OCI-LY1 (cell line): Measurements from ENCODE around the gene C1orf94.
"Not testable (repeated sequence)": the region's sequence is repeated elsewhere in the genome, so short reads cannot be mapped to it uniquely, and the experiment has no call there.

Experiments
- H2AFZ ChIP-seq: fragments of 200-600 bp; sonication (generic), shearing (Covaris generic); 2 replicates; pipeline ENCODE4 v1.6.0; 2014; ENCODE audit warnings: antibody characterized with exemption, mild to moderate bottlenecking, low read length
- H3F3A ChIP-seq: fragments of 200-600 bp; sonication (generic), shearing (Covaris generic); 2 replicates; pipeline ENCODE4 v1.6.0; 2014; ENCODE audit warnings: mild to moderate bottlenecking, antibody characterized with exemption, low read length, moderate library complexity; ENCODE audit not compliant: insufficient read depth
- H3K27ac ChIP-seq: fragments of 200-600 bp; sonication (generic); 2 replicates; pipeline ENCODE4 v1.5.1; 2014; ENCODE audit warnings: low read length, mixed run types, mild to moderate bottlenecking, low read depth; ENCODE audit not compliant: poor library complexity, severe bottlenecking
- H3K27me3 ChIP-seq: fragments of 200-600 bp; sonication (generic); 2 replicates; pipeline ENCODE4 v1.6.0; 2014; ENCODE audit warnings: antibody characterized with exemption, mild to moderate bottlenecking, low read length, moderate library complexity; ENCODE audit not compliant: insufficient read depth
- H3K36me3 ChIP-seq: fragments of 200-600 bp; sonication (generic); 2 replicates; pipeline ENCODE4 v1.6.1; 2014; ENCODE audit warnings: mild to moderate bottlenecking, antibody characterized with exemption, low read length, moderate library complexity, mixed read lengths; ENCODE audit not compliant: insufficient read depth
- H3K4me1 ChIP-seq: fragments of 200-600 bp; sonication (generic); 2 replicates; pipeline ENCODE4 v1.5.1; 2014; ENCODE audit warnings: mild to moderate bottlenecking, low read length, moderate library complexity; ENCODE audit not compliant: insufficient read depth, severe bottlenecking
- H3K4me2 ChIP-seq: fragments of 200-600 bp; sonication (generic), shearing (Covaris generic); 2 replicates; pipeline ENCODE4 v1.6.1; 2014; ENCODE audit warnings: low read length
- H3K4me3 ChIP-seq: fragments of 200-600 bp; sonication (generic); 2 replicates; pipeline ENCODE4 v1.5.1; 2014; ENCODE audit warnings: low read length, low read depth, mild to moderate bottlenecking, mixed read lengths; ENCODE audit not compliant: poor library complexity, severe bottlenecking
- H3K79me2 ChIP-seq: fragments of 200-600 bp; shearing (Covaris generic); 2 replicates; pipeline ENCODE4 v1.6.1; 2016; ENCODE audit warnings: mixed run types, low read length, mixed read lengths; ENCODE audit not compliant: insufficient read depth
- H3K9ac ChIP-seq: fragments of 200-600 bp; sonication (generic), shearing (Covaris generic); 2 replicates; pipeline ENCODE4 v1.6.1; 2014; ENCODE audit warnings: mild to moderate bottlenecking, low read length, mixed read lengths
- H3K9me2 ChIP-seq: fragments of 200-600 bp; sonication (generic), shearing (Covaris generic); 2 replicates; pipeline ENCODE4 v1.6.1; 2014; ENCODE audit warnings: low read depth, mild to moderate bottlenecking, low read length, mixed read lengths
- H3K9me3 ChIP-seq: fragments of 200-600 bp; shearing (Covaris generic); 2 replicates; pipeline ENCODE4 v1.6.1; 2014; ENCODE audit warnings: low read length, mixed read lengths
- H4K20me1 ChIP-seq: fragments of 200-600 bp; sonication (generic), shearing (Covaris generic); 2 replicates; pipeline ENCODE4 v1.6.0; 2016; ENCODE audit warnings: mild to moderate bottlenecking, low read length; ENCODE audit not compliant: insufficient read depth
- CTCF ChIP-seq: fragments of 200-600 bp; sonication (generic), shearing (Covaris generic); IDR thresholded peaks from 2 replicates; pipeline ENCODE4 v1.5.1; 2017; ENCODE audit warnings: mild to moderate bottlenecking, antibody characterized with exemption, low read length, moderate library complexity, mixed read lengths
- EZH2 ChIP-seq: fragments of 200-600 bp; sonication (generic), shearing (Covaris generic); IDR thresholded peaks from 2 replicates; pipeline ENCODE4 v1.8.0; 2017; ENCODE audit warnings: borderline replicate concordance, mixed run types, mild to moderate bottlenecking, antibody characterized with exemption, low read length, moderate library complexity, mixed read lengths

Gene C1orf94

GRCh38 chr1:34175744-34176143, 963 bp upstream of the C1orf94 start:
- Histone ChIP-seq H3K79me2 (no peaks in the 10 kb centered on the region), H3K9ac (no peak overlapping the region), H3K9me2 (no peaks in the 10 kb centered on the region), H3K9me3 (no peaks in the 10 kb centered on the region), H4K20me1 (no peaks in the 10 kb centered on the region), H3K36me3 (no peaks in the 10 kb centered on the region), H2AFZ (no peak overlapping the region), H3F3A (no peaks in the 10 kb centered on the region), H3K27me3 (no peaks in the 10 kb centered on the region), H3K4me1 (no peaks in the 10 kb centered on the region), H3K4me2 (no peak overlapping the region), H3K4me3 (no peak overlapping the region), H3K27ac (no peak overlapping the region)
- no peak for TF ChIP-seq CTCF
- TF ChIP-seq EZH2, result no peak

- Histone ChIP-seq H2AFZ (no peak overlapping the region), H3K9ac (no peak overlapping the region), H3K4me1 (no peaks in the 10 kb centered on the region), H3K36me3 (no peaks in the 10 kb centered on the region), H3K27me3 (no peaks in the 10 kb centered on the region), H3K9me3 (no peaks in the 10 kb centered on the region), H3K4me3 (no peak overlapping the region), H3K79me2 (no peaks in the 10 kb centered on the region), H3K4me2 (no peak overlapping the region), H3F3A (no peaks in the 10 kb centered on the region), H3K9me2 (no peaks in the 10 kb centered on the region), H3K27ac (no peak overlapping the region), H4K20me1 (no peaks in the 10 kb centered on the region)
- no peak for TF ChIP-seq CTCF
- no peak for TF ChIP-seq EZH2
Measured at GRCh38 chr1:34178072-34178471, 1.4 kb downstream of the C1orf94 start.

GRCh38 chr1:34183381-34183780, 6.7 kb downstream of the C1orf94 start:
- not testable (repeated sequence) for H2AFZ ChIP-seq, H3K9me2 ChIP-seq, H3K9me3 ChIP-seq, H3K27ac ChIP-seq, H3K4me1 ChIP-seq, H3K4me2 ChIP-seq, H3K79me2 ChIP-seq, H3K36me3 ChIP-seq, H4K20me1 ChIP-seq, H3K9ac ChIP-seq, H3K4me3 ChIP-seq, H3F3A ChIP-seq, H3K27me3 ChIP-seq

GRCh38 chr1:34186741-34187494, 10.2 kb downstream of the C1orf94 start:
- Histone ChIP-seq H4K20me1 (no peaks in the 10 kb centered on the region), H3K27me3 (no peaks in the 10 kb centered on the region), H3K4me1 (no peaks in the 10 kb centered on the region), H3F3A (no peaks in the 10 kb centered on the region), H2AFZ (no peak overlapping the region), H3K4me2 (no peak overlapping the region), H3K9me3 (no peaks in the 10 kb centered on the region), H3K4me3 (no peak overlapping the region), H3K9me2 (no peaks in the 10 kb centered on the region), H3K36me3 (no peaks in the 10 kb centered on the region), H3K79me2 (no peaks in the 10 kb centered on the region), H3K27ac (no peak overlapping the region), H3K9ac (no peak overlapping the region)
- TF ChIP-seq CTCF (no peak), EZH2 (no peak)
